Endodermal cell (in vitro differentiated cells): ENCODE measurements around the gene ARHGEF10L. TPM values are rescaled to one million over a fixed set of nuclear protein-coding genes. Genes with fewer than 3 reads are reported as not detected.
A peak's percentile ranks its signal among the peaks of the same experiment; 100 is the strongest.

Experiments used
- DNase-seq: peaks from one replicate; pipeline ENCODE4 v3.0.0-alpha.2; 2017
- H3K27ac ChIP-seq: 2 replicates; pipeline ENCODE4 v1.5.1; 2013; ENCODE audit warnings: mild to moderate bottlenecking, low read depth, low read length, moderate library complexity
- H3K27me3 ChIP-seq: 2 replicates; pipeline ENCODE4 v1.6.1; 2013; ENCODE audit warnings: mild to moderate bottlenecking, low read length, moderate library complexity; ENCODE audit not compliant: insufficient read depth, control insufficient read depth, poor library complexity, severe bottlenecking
- H3K36me3 ChIP-seq: 2 replicates; pipeline ENCODE4 v1.7.0; 2013; ENCODE audit warnings: mild to moderate bottlenecking, low read length, moderate library complexity; ENCODE audit not compliant: control insufficient read depth, insufficient read depth
- H3K4me1 ChIP-seq: one replicate; pipeline ENCODE4 v1.7.0; 2013; ENCODE audit warnings: low read length; ENCODE audit not compliant: control insufficient read depth, insufficient read depth
- H3K4me3 ChIP-seq: 2 replicates; pipeline ENCODE4 v1.5.1; 2013; ENCODE audit warnings: mild to moderate bottlenecking, low read length, moderate library complexity
- H3K9ac ChIP-seq: 2 replicates; pipeline ENCODE4 v1.6.1; 2013; ENCODE audit warnings: mild to moderate bottlenecking, low read length, moderate library complexity; ENCODE audit not compliant: poor library complexity, severe bottlenecking; ENCODE audit errors: extremely low read depth
- H3K9me3 ChIP-seq: 2 replicates; pipeline ENCODE4 v1.6.1; 2013; ENCODE audit warnings: mild to moderate bottlenecking, low read length, moderate library complexity; ENCODE audit not compliant: control insufficient read depth
- H3K27ac Mint-ChIP-seq: 2 replicates; pipeline ENCODE4 v1.8.0; 2020; ENCODE audit warnings: mixed read lengths
- H3K27me3 Mint-ChIP-seq: 2 replicates; pipeline ENCODE4 v1.8.0; 2021; ENCODE audit warnings: mild to moderate bottlenecking, mixed read lengths; ENCODE audit not compliant: insufficient read depth
- H3K36me3 Mint-ChIP-seq: 2 replicates; pipeline ENCODE4 v1.8.0; 2020; ENCODE audit warnings: low read depth, mixed read lengths
- H3K4me1 Mint-ChIP-seq: 2 replicates; pipeline ENCODE4 v1.8.0; 2020; ENCODE audit warnings: mixed read lengths
- H3K4me3 Mint-ChIP-seq: 2 replicates; pipeline ENCODE4 v1.8.0; 2020; ENCODE audit warnings: mild to moderate bottlenecking, moderate library complexity, mixed read lengths
- H3K9me3 Mint-ChIP-seq: 2 replicates; pipeline ENCODE4 v1.8.0; 2020; ENCODE audit warnings: mild to moderate bottlenecking, mixed read lengths
- CTCF ChIP-seq: fragments of 200-600 bp; sonication (generic); conservative IDR thresholded peaks from 2 replicates; pipeline ENCODE4 v1.5.0; 2021; ENCODE audit warnings: antibody characterized with exemption, mild to moderate bottlenecking
- WGBS, 2 experiments: methylation state at CpG; one replicate each; pipeline versions ENCODE4 v1.1.5 to v1.1.7; 2013; ENCODE audit warnings: missing lambda C conversion rate in 2 of 2, mixed read lengths in 1 of 2; ENCODE audit not compliant: insufficient coverage in 1 of 2, insufficient read length in 1 of 2; 5-methylcytosine and 5-hydroxymethylcytosine counted together
- total RNA-seq, 2 donors: library from RNA; stranded (reverse); fragmentation: NEBNext Ultra II Directional in 1 of 2; extraction: Animal tissue kit (Norgen Biotek cat#: 25700) in 1 of 2; gene quantifications; 2 replicates in 1 of 2; 3 replicates in 1 of 2; pipeline ENCODE4 v1.2.1, GENCODE V29; 2021

Gene ARHGEF10L
- total RNA-seq, 2 donors from 2014 or later, result 5.2 to 10.5 TPM

GRCh38 chr1:17561247-17561548 is 21.7 kb downstream of the ARHGEF10L start:
- peak; percentile 45 for DNase-seq
- no peak overlapping the region for H3K9ac ChIP-seq
- no peaks in the 10 kb centered on the region for H3K36me3 ChIP-seq
- Mint-ChIP-seq H3K9me3 (no peaks in the 10 kb centered on the region), H3K4me3 (no peak overlapping the region), H3K36me3 (no peaks in the 10 kb centered on the region), H3K4me1 (peaks cover 15% of the 10 kb centered on the region), H3K27ac (no peak overlapping the region), H3K27me3 (peaks cover 37% of the 10 kb centered on the region)
- no peak for TF ChIP-seq CTCF
- WGBS, 2 experiments, result 88% methylated on average over 1 to 8 of the region's 8 CpGs
- H3K4me1 ChIP-seq, result peaks cover 7% of the 10 kb centered on the region
- H3K27me3 ChIP-seq, result peaks cover 5% of the 10 kb centered on the region
- no peak overlapping the region for H3K4me3 ChIP-seq
- no peaks in the 10 kb centered on the region for H3K9me3 ChIP-seq
- no peak overlapping the region for H3K27ac ChIP-seq

GRCh38 chr1:17561561-17561985 is 22.1 kb downstream of the ARHGEF10L start:
- Mint-ChIP-seq H3K27me3 (peaks cover 41% of the 10 kb centered on the region), H3K27ac (no peak overlapping the region), H3K4me3 (no peak overlapping the region), H3K9me3 (no peaks in the 10 kb centered on the region), H3K36me3 (no peaks in the 10 kb centered on the region), H3K4me1 (peaks cover 15% of the 10 kb centered on the region)
- TF ChIP-seq CTCF, result no peak
- Histone ChIP-seq H3K4me1 (peaks cover 7% of the 10 kb centered on the region), H3K9ac (no peak overlapping the region), H3K36me3 (no peaks in the 10 kb centered on the region), H3K27ac (no peak overlapping the region), H3K9me3 (no peaks in the 10 kb centered on the region), H3K27me3 (peaks cover 8% of the 10 kb centered on the region), H3K4me3 (no peak overlapping the region)
- 91 to 93% methylated on average over 9 of the region's 9 CpGs for WGBS, 2 experiments
- peak; percentile 41 for DNase-seq

- Histone ChIP-seq H3K27ac (no peak overlapping the region), H3K4me3 (no peak overlapping the region), H3K36me3 (no peaks in the 10 kb centered on the region), H3K4me1 (peaks cover 7% of the 10 kb centered on the region), H3K9me3 (no peaks in the 10 kb centered on the region), H3K27me3 (peaks cover 8% of the 10 kb centered on the region), H3K9ac (no peak overlapping the region)
- H3K27me3 Mint-ChIP-seq, result peaks cover 49% of the 10 kb centered on the region
- no peak overlapping the region for H3K4me3 Mint-ChIP-seq
- 90 to 98% methylated on average over 3 to 5 of the region's 5 CpGs for WGBS, 2 experiments
- DNase-seq, result no peak
- no peaks in the 10 kb centered on the region for H3K9me3 Mint-ChIP-seq
- no peak overlapping the region for H3K27ac Mint-ChIP-seq
- TF ChIP-seq CTCF, result no peak
- H3K36me3 Mint-ChIP-seq, result no peaks in the 10 kb centered on the region
- peaks cover 15% of the 10 kb centered on the region for H3K4me1 Mint-ChIP-seq
These were observed 22.9 kb downstream of the ARHGEF10L start for GRCh38 chr1:17562375-17562774.
